ENCODE results near the gene CDH23.

Gene CDH23

DNA sequence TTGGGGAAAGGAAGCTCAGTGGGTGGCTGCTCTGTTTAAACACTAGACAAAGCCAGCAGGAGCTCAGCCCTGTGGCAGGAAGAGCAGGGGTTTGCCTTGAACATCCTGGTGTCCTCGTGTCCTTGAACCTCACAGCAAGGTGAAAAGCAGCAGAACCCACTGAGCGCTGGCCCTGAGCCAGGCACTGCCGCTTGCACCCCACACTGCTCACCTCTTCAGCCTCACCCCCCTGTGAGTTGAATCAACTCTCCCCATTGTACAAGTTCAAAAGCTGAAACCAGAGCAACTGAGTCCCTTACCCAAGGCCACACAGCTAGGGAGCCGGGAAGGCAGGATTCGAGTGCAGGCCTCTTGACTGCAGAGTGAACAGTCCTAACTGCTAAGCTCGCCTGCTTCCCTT, 45.6 kb upstream of the CDH23 start:
- no peaks in the 10 kb centered on the region for H4K20me1 ChIP-seq (ENCODE audit: insufficient read depth)
- H3K9ac ChIP-seq, result no peak overlapping the region
- no peaks in the 10 kb centered on the region for H3K4me1 ChIP-seq (ENCODE audit: low read depth, poor library complexity, severe bottlenecking)
- TF ChIP-seq, protein P1, sequence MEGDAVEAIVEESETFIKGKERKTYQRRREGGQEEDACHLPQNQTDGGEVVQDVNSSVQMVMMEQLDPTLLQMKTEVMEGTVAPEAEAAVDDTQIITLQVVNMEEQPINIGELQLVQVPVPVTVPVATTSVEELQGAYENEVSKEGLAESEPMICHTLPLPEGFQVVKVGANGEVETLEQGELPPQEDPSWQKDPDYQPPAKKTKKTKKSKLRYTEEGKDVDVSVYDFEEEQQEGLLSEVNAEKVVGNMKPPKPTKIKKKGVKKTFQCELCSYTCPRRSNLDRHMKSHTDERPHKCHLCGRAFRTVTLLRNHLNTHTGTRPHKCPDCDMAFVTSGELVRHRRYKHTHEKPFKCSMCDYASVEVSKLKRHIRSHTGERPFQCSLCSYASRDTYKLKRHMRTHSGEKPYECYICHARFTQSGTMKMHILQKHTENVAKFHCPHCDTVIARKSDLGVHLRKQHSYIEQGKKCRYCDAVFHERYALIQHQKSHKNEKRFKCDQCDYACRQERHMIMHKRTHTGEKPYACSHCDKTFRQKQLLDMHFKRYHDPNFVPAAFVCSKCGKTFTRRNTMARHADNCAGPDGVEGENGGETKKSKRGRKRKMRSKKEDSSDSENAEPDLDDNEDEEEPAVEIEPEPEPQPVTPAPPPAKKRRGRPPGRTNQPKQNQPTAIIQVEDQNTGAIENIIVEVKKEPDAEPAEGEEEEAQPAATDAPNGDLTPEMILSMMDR (conservative IDR thresholded peaks at IDR 0.05; ENCODE audit: low read depth, low read length), result no peak
- H3K4me2 ChIP-seq, result no peak overlapping the region
- no peaks in the 10 kb centered on the region for H3K27me3 ChIP-seq (ENCODE audit: insufficient read depth, low read depth)
- no peak overlapping the region for H2AFZ ChIP-seq (ENCODE audit: low read depth)
- no peak overlapping the region for H3K27ac ChIP-seq
- no peak overlapping the region for H3K4me3 ChIP-seq (IDR thresholded peaks at IDR 0.05; ENCODE audit: insufficient read depth, low read depth, low read length)
- no peaks in the 10 kb centered on the region for H3K36me3 ChIP-seq (ENCODE audit: insufficient read depth)
- H3K79me2 ChIP-seq (ENCODE audit: insufficient read depth, low read depth), result no peaks in the 10 kb centered on the region

DNA sequence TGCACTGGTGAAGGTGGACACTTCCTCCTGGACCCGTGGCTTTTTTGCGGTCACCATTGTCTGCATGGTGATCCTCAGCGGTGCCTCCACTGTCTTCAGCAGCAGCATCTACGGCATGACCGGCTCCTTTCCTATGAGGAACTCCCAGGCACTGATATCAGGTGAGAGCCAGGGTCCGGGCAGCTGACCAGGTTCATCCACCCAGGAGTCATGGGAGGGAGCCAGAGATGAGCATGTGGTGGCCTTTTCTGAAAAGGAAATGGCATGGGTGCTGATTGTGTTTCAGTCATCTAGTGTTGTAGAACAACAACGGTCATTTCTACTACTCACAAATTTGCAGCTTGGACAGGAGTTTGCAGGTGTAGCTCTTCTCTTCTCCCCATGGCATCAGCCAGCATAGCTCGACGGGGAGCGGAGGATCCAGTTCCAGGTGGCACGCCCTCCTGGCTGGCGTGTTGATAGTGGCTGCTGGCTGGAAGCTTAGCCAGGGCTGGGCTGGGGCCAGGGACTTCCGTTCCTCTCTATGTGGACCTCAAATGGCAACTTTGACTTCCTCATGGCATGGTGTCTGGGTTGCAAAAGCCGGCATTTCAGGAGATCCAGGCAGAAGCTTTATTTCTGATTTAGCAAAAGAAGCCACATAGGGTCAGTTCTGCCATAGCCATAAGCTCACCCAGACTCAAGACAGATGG, 44.9 kb upstream of the CDH23 start:
- H3K4me1 ChIP-seq (ENCODE audit: low read depth, poor library complexity, severe bottlenecking), result no peaks in the 10 kb centered on the region
- TF ChIP-seq, protein P1 (conservative IDR thresholded peaks at IDR 0.05; ENCODE audit: low read depth, low read length), result no peak
- H3K79me2 ChIP-seq (ENCODE audit: insufficient read depth, low read depth), result no peaks in the 10 kb centered on the region
- no peak overlapping the region for H3K9ac ChIP-seq
- H3K4me3 ChIP-seq (IDR thresholded peaks at IDR 0.05; ENCODE audit: insufficient read depth, low read depth, low read length), result no peak overlapping the region
- H3K27ac ChIP-seq, result no peak overlapping the region
- no peak overlapping the region for H3K4me2 ChIP-seq
- H3K27me3 ChIP-seq (ENCODE audit: insufficient read depth, low read depth), result no peaks in the 10 kb centered on the region
- H3K36me3 ChIP-seq (ENCODE audit: insufficient read depth), result no peaks in the 10 kb centered on the region
- H2AFZ ChIP-seq (ENCODE audit: low read depth), result no peak overlapping the region
- H4K20me1 ChIP-seq (ENCODE audit: insufficient read depth), result no peaks in the 10 kb centered on the region

DNA sequence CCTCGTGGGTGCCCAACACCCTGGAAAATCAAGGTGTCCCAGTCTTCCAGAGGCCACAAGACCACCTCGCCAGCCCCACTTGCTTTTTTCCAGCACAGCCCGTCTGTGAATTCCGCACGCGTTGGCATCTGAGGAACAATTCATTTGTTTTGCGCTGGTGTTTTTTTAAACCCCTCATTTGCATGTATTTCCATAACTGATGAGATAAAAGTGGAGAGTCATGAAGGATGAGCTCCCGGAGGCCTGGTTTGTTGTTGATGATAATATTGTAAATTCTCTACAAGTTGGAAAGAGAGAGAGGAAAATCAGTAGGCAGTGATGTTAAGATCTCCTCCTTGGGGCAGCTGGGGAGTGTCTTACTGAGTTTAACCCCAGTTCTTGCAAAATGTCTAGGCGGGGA, 43.1 kb upstream of the CDH23 start:
- no peaks in the 10 kb centered on the region for H4K20me1 ChIP-seq (ENCODE audit: insufficient read depth)
- no peaks in the 10 kb centered on the region for H3K27me3 ChIP-seq (ENCODE audit: insufficient read depth, low read depth)
- no peaks in the 10 kb centered on the region for H3K36me3 ChIP-seq (ENCODE audit: insufficient read depth)

DNA sequence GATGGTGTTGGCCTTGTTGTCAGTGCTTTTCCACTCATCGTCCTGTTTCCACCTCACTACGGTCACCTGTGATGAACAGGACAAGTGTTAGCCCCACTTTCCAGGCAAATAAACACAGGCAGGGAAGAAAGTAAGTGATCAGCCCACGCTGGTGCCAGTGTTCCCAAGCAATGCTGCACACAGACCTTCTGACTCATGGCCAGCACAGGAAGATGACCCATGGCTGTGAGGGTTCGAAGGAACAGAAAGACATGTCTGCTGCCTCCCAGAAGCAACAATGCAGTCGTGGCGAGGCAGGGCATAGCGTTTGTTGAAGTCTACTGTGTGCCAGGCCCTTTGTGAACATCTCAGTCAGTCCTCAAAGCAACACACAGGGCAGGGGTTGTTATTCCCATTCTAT, 41.9 kb upstream of the CDH23 start:
- H3K4me1 ChIP-seq (ENCODE audit: low read depth, poor library complexity, severe bottlenecking), result no peaks in the 10 kb centered on the region
- H2AFZ ChIP-seq (ENCODE audit: low read depth), result no peak overlapping the region
- no peaks in the 10 kb centered on the region for H3K36me3 ChIP-seq (ENCODE audit: insufficient read depth)
- H3K4me2 ChIP-seq, result no peak overlapping the region
- TF ChIP-seq, protein P1 (conservative IDR thresholded peaks at IDR 0.05; ENCODE audit: low read depth, low read length), result no peak
- no peaks in the 10 kb centered on the region for H3K79me2 ChIP-seq (ENCODE audit: insufficient read depth, low read depth)
- H3K9ac ChIP-seq, result no peak overlapping the region
- no peak overlapping the region for H3K27ac ChIP-seq
- H3K27me3 ChIP-seq (ENCODE audit: insufficient read depth, low read depth), result no peaks in the 10 kb centered on the region
- H3K4me3 ChIP-seq (IDR thresholded peaks at IDR 0.05; ENCODE audit: insufficient read depth, low read depth, low read length), result no peak overlapping the region
- no peaks in the 10 kb centered on the region for H4K20me1 ChIP-seq (ENCODE audit: insufficient read depth)

More for the DNA sequence above, 43.1 kb upstream of the CDH23 start:
- TF ChIP-seq, protein P1 (conservative IDR thresholded peaks at IDR 0.05; ENCODE audit: low read depth, low read length), result no peak
- Histone ChIP-seq H3K27ac (no peak overlapping the region), H3K4me2 (no peak overlapping the region), H3K79me2 (ENCODE audit: insufficient read depth, low read depth) (no peaks in the 10 kb centered on the region), H3K4me3 (IDR thresholded peaks at IDR 0.05; ENCODE audit: insufficient read depth, low read depth, low read length) (no peak overlapping the region), H3K9ac (no peak overlapping the region), H3K4me1 (ENCODE audit: low read depth, poor library complexity, severe bottlenecking) (no peaks in the 10 kb centered on the region), H2AFZ (ENCODE audit: low read depth) (no peak overlapping the region)
